Measurements from ENCODE around the gene HSPA4.

Gene HSPA4

DNA sequence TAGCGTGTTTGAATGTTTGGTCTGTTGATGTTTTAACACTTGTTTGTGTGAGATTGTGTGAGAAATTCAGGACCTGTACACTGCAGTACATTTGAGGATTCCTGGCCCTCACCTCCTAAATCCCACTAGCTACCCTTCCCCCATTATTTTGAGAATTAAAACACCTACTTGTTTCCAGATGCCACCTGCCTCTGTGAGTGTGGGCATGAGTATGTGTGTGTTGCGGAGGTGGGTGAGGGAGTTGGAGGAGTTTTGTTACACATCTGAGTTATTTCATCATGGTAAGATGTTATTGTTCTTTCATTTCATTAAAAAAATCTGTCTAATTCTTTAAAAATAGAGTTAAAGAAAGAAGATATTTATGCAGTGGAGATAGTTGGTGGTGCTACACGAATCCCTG is 36.3 kb downstream of the HSPA4 start:
- in situ Hi-C loops (cut with MboI; ENCODE audit: low sequenced_read_pairs), result no loop called here

DNA sequence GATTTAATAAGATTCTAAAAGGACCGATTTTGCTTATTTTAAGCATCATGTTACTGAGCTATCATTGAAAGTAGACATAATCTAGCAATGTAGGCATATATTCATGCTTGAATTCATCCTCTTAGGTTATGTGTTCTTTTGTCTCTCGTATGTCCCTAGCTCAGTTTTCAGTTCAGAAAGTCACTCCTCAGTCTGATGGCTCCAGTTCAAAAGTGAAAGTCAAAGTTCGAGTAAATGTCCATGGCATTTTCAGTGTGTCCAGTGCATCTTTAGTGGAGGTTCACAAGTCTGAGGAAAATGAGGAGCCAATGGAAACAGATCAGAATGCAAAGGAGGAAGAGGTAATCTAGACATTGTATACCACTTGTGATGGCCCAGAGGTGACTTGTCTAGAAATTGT is 39.2 kb downstream of the HSPA4 start:
- in situ Hi-C loops (cut with MboI; ENCODE audit: low sequenced_read_pairs), result no loop called here

DNA sequence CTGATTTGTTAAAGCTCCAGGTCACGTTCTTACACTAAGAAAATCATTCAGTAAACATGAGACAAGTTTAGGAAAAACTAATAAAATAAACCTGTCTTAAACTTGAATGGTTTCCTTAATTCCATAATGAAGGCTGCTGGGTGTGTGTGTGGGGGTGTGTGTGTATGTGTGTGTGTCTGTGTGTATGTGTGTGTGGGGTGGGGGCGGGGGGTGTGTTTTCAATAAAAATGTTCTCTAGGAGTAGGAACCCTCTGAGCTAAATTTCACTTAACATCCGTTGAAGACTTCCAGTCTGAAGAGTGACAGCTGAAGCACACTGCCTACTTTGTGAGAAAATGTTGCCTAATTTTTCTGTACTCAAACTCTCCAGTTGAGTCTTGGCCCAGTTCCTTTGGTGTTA is 54.5 kb downstream of the HSPA4 start:
- in situ Hi-C loops (cut with MboI; ENCODE audit: low sequenced_read_pairs), result no loop called here

DNA sequence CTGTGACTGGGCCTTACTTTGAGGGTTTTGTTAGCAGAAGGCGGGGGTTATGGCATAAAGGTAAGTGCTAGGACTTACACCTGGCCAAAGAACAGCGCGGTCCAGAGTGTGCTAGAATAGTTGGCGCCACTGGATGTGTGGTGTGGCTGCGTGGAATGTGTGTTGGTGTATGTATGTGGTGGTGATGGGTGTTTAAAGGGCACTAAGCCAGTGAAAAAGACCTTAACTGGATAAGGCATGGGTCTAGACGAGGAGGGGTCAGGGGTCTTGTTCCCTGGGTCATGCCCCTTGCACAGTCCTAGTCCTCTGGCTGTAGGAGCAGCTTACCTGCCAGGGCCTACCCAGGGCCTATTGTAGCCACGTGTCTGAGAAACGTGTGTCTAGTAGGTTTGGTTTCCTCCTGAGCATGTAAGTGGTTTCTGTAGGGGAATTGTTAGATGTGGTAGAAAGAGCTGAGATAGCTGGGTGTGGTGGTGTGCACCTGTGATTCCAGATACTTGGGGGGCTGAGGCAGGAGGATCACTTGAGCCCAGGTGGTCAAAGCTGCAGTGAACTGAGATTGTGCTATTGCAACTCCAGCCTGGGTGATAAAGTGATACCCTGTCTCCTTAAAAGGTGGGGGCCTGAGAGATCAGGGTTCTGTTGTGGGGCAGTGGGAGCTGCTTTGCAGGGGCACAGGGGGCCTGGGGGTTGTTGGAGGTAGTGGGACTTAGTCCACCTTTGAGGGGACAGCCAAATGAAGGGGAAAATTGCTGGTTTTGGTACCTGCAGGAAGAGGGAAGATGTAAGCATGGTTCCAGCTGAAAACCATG is 55.2 kb downstream of the HSPA4 start:
- in situ Hi-C loops (cut with MboI; ENCODE audit: low sequenced_read_pairs), result no loop called here

DNA sequence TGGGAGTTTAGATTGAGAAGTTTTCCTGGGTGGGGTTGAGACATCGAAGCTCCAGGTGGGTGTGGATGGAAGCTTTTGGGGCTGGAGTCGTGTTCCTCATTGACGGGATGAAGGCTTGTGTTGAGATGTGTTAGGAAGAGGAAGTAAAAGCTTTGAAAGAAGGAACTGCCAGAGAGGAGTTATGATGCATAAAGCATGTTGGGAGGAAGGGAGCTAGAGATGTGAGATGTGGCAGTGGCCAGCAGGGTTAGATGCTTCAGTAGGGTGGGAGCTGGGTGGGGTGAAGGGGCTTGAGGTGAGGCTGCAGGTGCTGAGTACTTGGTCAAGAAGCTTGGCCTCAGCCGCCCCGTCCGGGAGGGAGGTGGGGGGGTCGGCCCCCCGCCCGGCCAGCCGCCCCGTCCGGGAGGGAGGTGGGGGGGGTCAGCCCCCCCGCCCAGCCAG is 56.7 kb downstream of the HSPA4 start:
- in situ Hi-C loops (cut with MboI; ENCODE audit: low sequenced_read_pairs), result no loop called here

DNA sequence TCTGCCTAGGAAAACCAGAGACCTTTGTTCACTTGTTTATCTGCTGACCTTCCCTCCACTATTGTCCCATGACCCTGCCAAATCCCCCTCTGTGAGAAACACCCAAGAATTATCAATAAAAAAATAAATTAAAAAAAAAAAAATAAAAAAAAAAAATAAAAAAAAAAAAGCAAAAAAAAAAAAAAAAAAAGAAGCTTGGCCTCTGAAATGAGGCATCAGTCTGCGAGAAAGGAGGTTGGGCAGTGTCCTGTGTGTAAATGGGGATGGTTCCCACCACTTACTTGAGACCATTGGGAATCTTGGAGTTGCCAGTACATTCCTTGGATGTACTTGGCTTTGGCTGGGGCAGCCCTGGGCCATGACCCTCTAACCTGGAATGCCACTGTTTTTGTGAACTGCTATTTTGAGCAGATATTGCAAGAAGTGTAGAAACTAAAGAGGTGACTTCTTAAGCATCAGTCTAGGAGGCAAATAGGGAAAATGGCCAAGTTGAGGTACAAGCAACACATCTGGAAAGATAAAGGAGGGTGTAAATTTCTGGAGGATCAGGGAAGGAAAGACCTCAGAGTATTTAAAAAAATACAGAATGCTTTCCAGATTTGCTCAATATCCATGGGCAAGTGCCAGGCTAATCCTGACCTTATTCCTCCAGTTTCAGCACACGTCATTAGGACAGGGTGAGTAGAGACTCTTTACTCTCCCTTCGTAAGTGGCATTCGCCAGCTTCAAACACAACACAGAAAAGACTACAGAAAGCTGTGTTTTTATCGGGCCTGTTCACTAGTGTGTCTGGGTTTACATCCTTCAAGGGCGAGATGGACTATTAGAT is 58.1 kb downstream of the HSPA4 start:
- in situ Hi-C loops (cut with MboI; ENCODE audit: low sequenced_read_pairs), result no loop called here

DNA sequence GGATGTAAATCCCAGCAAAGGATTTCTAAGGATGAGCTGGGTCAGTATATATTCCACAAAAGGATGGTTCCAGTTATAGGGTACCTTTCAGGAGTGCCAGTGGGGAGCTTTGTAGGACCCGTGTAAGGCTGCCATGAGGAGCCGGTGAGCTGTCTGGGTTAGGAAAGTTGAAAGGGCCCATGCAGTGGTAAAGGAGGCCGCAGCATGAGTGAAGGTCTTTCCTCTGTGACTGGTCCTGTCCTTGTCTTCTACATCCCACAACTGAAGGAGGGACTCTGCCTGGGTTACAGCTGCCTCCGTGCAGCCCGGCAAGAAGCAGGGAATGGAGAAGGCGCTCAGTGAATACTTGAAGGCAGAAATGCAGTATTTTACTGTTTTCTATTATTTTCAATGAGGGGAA is 58.9 kb downstream of the HSPA4 start:
- in situ Hi-C loops (cut with MboI; ENCODE audit: low sequenced_read_pairs), result no loop called here

DNA sequence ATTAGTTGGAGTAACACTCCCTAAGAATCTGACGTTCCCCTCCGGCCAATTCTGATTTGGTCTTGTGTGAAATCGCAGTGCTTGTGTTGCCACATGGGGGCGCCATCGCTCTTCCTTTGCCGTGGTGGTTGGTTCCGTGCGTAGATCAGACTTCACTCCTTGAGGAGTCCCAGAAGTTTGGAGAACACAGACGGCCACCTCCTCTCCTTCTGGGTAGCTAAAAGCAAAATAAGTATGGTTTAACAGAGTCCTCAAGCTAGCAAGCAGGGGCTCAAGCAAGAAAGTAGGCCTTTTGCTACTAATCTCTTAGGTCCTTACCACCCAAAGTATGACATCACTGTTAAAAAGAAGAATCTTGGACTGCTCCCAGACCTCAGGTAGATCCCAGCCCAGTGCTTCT is 59.5 kb downstream of the HSPA4 start:
- in situ Hi-C loops (cut with MboI; ENCODE audit: low sequenced_read_pairs), result no loop called here

DNA sequence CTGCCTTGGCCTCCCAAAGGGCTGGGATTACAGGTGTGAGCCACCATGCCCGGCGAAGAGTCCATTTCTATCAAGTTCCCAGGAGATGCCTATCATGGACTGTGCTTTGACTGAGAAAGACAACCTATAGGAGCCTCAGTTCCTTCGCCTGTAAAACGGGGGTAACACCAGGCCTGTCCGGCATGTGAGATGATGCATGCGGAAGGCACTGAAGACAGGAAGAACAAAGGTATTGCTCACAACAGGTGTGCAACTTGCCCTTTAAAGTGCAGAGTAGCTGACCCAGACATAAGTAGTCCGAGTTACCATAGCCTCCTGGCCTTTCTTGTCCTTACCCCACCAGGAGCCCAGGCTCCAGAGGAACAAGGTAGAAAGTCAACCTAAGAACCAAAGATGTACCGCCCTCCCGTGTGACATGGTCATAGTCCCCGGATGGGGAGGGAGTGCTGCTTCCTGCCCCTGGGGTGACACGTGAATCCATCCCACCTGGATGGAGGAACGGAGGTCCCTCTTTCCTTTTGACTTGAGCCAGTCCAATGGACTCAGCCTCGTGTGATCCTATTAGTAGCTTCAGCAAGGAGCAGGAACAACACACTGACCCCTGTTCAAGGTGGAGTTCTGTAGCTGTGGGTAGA is 60.3 kb downstream of the HSPA4 start:
- in situ Hi-C loops (cut with MboI; ENCODE audit: low sequenced_read_pairs), result no loop called here

DNA sequence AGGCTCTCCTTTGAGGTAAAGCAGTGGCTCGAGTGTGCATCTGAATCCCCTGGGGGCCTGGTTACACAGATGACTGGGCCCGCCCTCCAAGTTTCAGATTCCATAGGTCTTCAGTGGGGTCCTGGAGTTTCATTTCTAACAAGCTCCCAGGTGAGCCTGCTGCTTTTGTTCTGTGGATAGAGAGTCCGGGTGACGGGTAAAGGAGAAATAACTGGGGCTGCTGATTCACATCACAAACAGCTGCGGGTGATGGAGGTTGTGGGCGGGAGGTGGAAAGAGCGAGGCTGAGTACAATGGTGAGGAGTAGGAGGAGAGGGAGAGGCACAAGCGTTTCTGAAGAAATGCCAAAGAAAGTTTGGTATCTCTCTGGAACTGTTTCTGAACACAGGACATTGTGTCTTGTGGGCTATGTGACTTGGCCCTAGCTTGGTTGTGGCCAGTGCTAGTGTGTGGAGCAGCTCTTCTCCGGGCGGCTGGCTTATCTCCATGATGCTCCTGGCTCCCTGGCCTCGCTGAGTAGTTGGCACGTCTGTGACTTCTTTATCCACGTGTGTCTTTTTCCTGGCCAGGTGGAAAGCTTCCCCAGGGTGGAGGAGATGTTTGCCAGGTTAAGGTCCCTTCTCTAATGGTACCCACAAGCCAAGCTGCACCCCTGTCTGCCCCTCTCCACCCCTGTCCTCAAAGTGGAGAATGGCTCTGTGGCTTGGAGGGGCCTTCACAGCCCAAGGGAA is 61.7 kb downstream of the HSPA4 start:
- in situ Hi-C loops (cut with MboI; ENCODE audit: low sequenced_read_pairs), result no loop called here

DNA sequence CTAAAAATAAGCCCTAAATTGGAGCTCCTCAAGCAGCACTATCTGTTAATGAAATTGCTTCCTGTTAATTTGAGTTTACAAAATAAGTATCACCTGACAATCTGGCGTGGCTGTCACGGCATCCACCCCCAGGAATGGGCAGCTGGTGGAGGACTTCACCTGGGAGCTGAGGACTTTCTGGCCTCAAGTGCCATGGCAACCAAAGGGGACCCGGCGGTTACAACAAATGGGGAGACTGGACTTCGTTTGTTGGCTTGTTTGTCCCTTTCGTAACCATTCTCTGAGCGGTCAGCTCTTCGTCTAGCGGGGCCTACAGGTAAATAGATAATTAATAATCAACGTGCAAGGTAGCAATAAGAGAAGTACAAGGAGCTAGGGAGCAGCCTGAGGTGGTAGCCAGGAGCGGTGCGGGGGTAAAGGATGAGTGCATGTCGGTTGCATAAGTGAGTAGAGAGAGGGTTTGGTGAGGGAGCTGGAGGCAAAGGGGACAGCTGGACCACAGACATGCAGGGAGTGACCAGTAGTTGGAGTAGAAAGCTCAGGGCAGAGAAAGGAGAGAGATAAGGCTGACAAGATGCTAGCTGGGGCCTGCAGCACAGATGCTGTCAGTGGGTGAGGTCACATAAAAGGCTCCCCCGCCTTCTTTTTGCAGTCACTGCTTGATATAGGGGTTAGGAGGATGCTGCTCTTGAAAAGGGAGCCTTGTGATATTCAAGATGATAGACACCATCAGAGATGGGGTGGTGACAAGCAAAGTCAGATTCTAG is 62.5 kb downstream of the HSPA4 start:
- in situ Hi-C loops (cut with MboI; ENCODE audit: low sequenced_read_pairs), result no loop called here

DNA sequence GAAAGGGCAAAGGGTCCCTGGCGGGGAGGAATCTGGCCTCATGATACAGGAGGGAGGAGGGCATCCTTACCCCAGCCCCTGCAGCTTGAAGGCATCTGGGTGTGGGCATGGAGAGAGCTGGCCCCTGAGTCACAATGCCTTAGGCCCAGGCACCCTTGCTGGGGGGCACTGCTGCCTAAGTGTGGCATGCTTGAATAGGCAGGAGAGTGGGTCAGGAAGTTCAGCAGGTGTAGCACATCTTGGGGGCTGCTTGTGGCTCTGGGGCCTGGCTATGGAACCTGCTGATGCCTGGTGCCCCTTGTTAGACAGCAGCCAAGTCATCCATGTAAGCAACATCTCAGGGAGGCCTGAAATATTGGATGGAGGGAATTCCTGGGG is 63.1 kb downstream of the HSPA4 start:
- in situ Hi-C loops (cut with MboI; ENCODE audit: low sequenced_read_pairs), result no loop called here

DNA sequence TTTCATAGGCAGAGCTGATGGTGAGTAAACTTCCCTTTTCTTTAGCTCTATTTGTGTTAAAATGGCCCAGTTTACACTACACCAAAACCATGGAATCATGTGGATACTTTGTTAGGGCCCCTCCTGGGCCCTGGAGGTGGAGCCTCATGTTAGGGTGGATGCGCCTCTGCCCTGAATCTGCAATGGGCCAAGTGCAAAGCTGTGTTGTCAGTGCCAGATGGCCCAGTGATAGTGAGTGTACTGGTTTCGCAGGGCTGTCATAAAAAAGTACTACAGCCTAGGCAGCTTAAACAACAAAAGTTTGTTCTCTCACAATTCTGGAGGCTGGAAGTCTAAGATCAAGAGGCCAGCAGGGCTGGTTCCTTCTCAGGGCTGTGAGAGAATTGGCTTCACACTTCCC is 64.8 kb downstream of the HSPA4 start:
- in situ Hi-C loops (cut with MboI; ENCODE audit: low sequenced_read_pairs), result no loop called here

DNA sequence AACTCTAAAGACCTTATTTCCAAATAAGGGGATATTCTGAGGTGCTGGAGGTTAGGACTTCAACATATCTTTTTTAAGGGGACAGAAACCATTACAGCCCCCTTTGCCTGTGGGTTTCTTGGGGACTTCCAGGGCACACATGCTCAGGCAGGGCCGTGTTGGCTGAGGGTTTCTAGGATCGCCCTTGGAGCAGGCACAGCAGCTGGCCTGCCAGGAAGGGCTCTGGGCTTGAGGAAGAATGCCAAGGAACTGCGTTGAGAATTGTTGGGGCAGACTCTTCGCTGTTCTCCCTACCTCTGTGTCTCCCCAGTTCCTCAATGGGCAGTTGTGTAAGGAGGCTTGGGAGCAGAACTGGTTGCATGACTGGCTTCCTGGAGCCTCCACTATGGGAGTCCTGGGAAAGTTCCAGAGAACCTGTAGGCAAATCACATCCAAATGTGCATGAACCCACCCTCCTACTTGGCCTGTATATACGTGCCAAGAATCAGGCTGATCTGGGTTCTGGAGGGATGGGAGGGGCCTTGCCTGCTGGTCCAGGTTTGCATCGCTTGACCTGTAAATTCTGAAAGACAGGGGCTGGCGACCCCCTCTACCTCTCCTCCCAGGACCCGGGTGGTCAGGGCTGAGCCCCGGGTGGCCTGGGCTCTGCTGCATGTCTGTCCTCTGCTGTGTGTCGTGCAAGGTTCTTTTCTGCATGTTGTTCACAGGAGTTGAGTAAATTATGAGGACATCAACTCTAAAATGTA is 65.5 kb downstream of the HSPA4 start:
- in situ Hi-C loops (cut with MboI; ENCODE audit: low sequenced_read_pairs), result no loop called here

DNA sequence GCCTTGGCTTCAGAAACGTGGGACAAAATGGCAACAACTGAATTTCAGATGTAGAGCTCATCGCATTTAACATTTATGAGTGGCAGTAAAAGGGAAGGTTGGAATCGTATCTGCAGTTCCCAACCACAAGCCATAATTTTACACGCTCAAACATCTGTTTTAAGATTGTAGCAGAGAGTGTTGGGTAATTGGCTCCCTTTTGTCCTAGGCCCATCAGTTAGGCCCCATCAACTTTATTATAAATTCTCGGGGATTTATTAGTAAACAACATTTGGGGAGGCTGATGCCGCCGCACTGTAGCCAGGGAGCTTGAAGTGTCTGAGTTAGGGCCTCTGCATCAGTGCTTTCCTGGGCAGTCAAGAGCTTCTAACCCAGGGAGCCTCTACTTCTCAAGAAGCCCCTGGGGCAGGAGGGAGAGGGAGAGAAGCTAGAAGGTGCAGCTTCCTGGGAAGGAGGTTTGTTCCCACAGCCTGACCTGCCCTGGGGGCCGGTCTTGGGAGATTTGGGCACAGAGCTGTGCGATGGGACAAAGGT is 66.2 kb downstream of the HSPA4 start:
- in situ Hi-C loops (cut with MboI; ENCODE audit: low sequenced_read_pairs), result no loop called here

DNA sequence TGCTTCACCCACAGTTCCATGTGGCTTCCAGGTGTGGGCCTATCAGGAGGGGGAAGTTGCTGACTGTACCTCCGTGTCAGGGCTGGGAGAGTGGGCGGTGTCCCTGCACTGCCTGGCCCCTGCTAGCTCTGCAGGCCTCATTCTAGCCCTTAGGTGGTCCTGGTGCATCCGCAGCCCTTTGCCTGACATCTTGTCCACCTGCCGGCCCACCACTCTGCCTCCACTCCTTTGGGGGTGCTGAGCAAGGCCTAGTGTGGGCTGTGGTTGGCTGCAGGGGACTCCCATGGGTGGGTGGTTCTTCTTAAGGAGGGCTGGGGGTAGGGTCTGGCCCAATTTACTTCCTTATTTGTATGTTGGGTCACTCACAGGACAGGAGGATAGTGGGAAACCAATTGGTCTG is 66.9 kb downstream of the HSPA4 start:
- in situ Hi-C loops (cut with MboI; ENCODE audit: low sequenced_read_pairs), result no loop called here

DNA sequence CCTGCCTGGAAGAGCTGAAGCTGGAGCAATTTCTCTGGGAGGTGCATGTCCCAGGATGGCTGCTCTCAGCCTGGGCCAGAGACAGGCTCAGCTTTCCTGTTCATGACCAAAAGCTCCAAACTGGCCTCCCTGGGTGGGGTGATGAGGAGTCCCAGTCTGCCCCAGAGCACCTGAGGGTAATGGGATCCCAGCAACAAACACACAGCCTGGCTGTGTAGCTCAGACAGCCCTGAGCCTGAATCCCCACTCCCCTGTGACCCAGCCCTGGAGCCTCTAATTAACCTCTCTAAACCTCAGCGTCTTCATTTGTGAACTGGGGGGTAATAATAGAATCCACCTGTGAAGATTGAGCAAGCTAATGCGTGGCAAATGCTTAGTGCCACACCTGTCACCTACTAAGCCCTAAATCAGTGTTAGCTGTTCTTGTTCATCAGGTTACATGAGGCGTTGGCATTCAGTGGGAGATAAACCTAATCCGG is 67.5 kb downstream of the HSPA4 start:
- in situ Hi-C loops (cut with MboI; ENCODE audit: low sequenced_read_pairs), result no loop called here

DNA sequence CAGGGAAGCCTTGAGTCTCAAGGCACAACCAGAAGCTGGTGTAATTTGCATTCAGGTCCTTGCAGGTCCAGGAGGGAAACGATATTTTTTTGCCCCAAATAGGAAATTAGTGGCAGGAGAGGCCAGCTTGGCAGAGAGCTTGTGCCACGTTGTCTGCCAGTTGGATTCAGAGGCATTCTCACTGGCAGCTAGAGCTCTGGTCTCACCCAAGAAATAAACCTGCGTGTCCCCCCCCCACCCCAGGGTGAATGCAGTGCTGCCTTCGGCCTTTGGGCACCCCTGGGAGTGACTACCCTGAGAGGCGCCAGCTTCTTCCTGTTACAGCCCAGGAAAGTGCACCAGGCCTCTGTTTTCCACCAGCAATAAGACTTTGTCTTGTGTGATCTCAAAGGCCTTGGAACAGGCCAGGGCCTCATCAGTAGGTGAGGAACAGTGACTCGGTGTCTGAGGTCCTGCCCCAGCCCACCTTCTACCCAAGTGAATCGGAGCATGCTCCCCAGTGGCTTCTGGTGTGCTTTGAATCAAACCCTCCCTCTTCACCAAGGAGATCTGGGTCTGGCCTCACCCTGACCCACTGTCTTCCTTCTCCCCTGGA is 68.4 kb downstream of the HSPA4 start:
- in situ Hi-C loops (cut with MboI; ENCODE audit: low sequenced_read_pairs), result no loop called here

DNA sequence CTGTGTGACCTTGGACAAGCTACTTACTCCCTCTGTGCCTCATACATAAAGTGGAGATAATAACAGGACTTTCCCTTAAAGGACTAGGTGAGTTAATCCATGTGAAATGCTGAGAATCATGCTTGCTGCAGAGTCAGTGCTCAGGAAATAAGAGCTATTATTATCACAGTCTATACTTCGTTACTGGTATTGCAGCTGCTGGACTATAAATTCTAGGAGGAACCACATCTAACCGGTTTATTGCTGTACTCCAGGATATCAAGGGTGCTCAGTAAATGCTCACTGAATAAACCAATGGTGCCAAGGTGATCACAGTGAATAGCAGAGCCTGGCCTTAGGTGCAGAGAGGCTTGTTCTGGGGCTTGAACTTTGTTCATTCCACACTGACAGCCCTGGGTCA is 69.3 kb downstream of the HSPA4 start:
- in situ Hi-C loops (cut with MboI; ENCODE audit: low sequenced_read_pairs), result no loop called here

Data from HL-60/S4 treated with retinoic acid at 250 ng/mL for 4 days and 3 days (cell line).